ENCODE results near the gene RAN. TPM values are rescaled to one million over a fixed set of nuclear protein-coding genes. Genes with fewer than 3 reads are reported as not detected.
A peak's percentile ranks its signal among the peaks of the same experiment; 100 is the strongest.

Gene RAN
- total RNA-seq, 1 donor from 2014 or later: 685 TPM

- no peaks in the 10 kb centered on the region for H3K9me3 Mint-ChIP-seq (ENCODE audit: unreplicated experiment)
- H3K4me3 Mint-ChIP-seq (ENCODE audit: unreplicated experiment): peak overlapping the region; percentile 86
- peaks cover 14% of the 10 kb centered on the region for H3K4me1 Mint-ChIP-seq (ENCODE audit: unreplicated experiment)
- peak; percentile 58 for TF ChIP-seq CTCF (IDR thresholded peaks at IDR 0.05; ENCODE audit: unreplicated experiment)
- peaks cover 9% of the 10 kb centered on the region for H3K27me3 Mint-ChIP-seq (ENCODE audit: unreplicated experiment)
- DNase-seq (ENCODE audit: low spot score): peak; percentile 36
- H3K36me3 Mint-ChIP-seq (ENCODE audit: low read depth, unreplicated experiment): peaks cover 25% of the 10 kb centered on the region
- H3K27ac Mint-ChIP-seq (ENCODE audit: unreplicated experiment): peak overlapping the region; percentile 30
These were observed 1.2 kb upstream of the RAN start for GRCh38 chr12:130870442-130871285.

- Mint-ChIP-seq H3K4me3 (ENCODE audit: unreplicated experiment) (peak overlapping the region; percentile 99), H3K27ac (ENCODE audit: unreplicated experiment) (peak overlapping the region; percentile 96), H3K4me1 (ENCODE audit: unreplicated experiment) (peaks cover 14% of the 10 kb centered on the region), H3K9me3 (ENCODE audit: unreplicated experiment) (no peaks in the 10 kb centered on the region), H3K27me3 (ENCODE audit: unreplicated experiment) (peaks cover 8% of the 10 kb centered on the region), H3K36me3 (ENCODE audit: low read depth, unreplicated experiment) (peaks cover 28% of the 10 kb centered on the region)
- peak; percentile 35 for DNase-seq (ENCODE audit: low spot score)
- no peak for TF ChIP-seq CTCF (IDR thresholded peaks at IDR 0.05; ENCODE audit: unreplicated experiment)
These were observed 572 bp downstream of the RAN start for GRCh38 chr12:130872179-130873096.

GRCh38 chr12:130873106-130873795 lies 1.4 kb downstream of the RAN start:
- no peak for DNase-seq (ENCODE audit: low spot score)
- TF ChIP-seq CTCF (IDR thresholded peaks at IDR 0.05; ENCODE audit: unreplicated experiment): no peak
- peak overlapping the region; percentile 99 for H3K4me3 Mint-ChIP-seq (ENCODE audit: unreplicated experiment)
- peak overlapping the region; percentile 96 for H3K27ac Mint-ChIP-seq (ENCODE audit: unreplicated experiment)
- H3K36me3 Mint-ChIP-seq (ENCODE audit: low read depth, unreplicated experiment): peaks cover 28% of the 10 kb centered on the region
- peaks cover 8% of the 10 kb centered on the region for H3K27me3 Mint-ChIP-seq (ENCODE audit: unreplicated experiment)
- no peaks in the 10 kb centered on the region for H3K9me3 Mint-ChIP-seq (ENCODE audit: unreplicated experiment)
- H3K4me1 Mint-ChIP-seq (ENCODE audit: unreplicated experiment): peaks cover 14% of the 10 kb centered on the region

- Mint-ChIP-seq H3K27ac (ENCODE audit: unreplicated experiment) (no peak overlapping the region), H3K4me3 (ENCODE audit: unreplicated experiment) (peak overlapping the region; percentile 99), H3K4me1 (ENCODE audit: unreplicated experiment) (peaks cover 14% of the 10 kb centered on the region), H3K9me3 (ENCODE audit: unreplicated experiment) (no peaks in the 10 kb centered on the region), H3K27me3 (ENCODE audit: unreplicated experiment) (peaks cover 8% of the 10 kb centered on the region), H3K36me3 (ENCODE audit: low read depth, unreplicated experiment) (peaks cover 28% of the 10 kb centered on the region)
- DNase-seq (ENCODE audit: low spot score): no peak
- no peak for TF ChIP-seq CTCF (IDR thresholded peaks at IDR 0.05; ENCODE audit: unreplicated experiment)
These were observed 2.0 kb downstream of the RAN start for GRCh38 chr12:130873825-130874224.
